Muscle of back (tissue), 11 donors: ENCODE measurements around the gene VAMP4. TPM values are rescaled to one million over a fixed set of nuclear protein-coding genes. Genes with fewer than 3 reads are reported as not detected.

Experiments
- DNase-seq, 3 donors: peaks; one replicate each; pipeline versions ENCODE4 v3.0.0 to v3.0.0-alpha.2; 2013
- polyA plus RNA-seq, 10 donors: library from polyadenylated mRNA; unstranded; fragments of 120-200 nt; gene quantifications; one replicate each; pipeline ENCODE4 v1.2.1, GENCODE V29; 2013; ENCODE audit not compliant: insufficient read length in 10 of 10

VAMP4 gene
- polyA plus RNA-seq, 10 donors, result 7.9 to 14.3 (median 11.1) TPM

DNA sequence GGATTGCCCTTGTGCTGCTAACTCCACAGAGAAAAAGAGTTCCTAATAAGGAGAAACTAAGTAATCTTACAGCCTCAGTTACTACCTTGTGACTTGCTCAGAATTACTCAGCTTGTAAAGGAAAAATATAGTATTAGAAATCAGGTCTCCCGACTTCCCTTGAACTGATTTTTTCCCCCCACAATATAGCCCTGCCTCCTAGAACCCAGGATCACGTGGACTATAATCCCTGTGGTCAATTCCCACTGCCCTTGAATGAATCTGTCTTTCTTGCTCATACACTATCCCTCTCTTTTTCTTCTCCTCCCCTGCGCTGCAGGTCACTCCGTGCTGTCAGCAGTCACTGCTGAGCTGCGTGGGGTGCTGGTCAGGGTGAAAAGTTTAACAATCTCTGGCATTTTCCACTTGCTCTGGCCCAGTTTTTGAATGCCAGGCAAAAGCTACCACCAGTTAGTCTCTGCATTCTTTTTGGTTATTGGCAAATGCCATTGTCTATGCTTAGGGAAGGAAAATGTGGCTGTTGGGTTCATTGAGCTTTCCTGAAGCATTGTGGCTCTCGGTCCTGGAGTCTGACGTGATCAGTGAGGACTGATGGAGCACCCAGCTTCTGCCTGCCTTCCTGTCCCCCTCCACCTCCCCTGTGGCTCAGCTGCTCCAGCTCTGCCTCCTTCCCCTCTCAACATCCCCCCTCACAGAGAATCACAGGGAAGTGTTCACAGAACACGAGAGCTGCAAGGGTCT is 87.5 kb downstream of the VAMP4 start:
- peak; percentile 37 to 72 (median 42) for DNase-seq

DNA sequence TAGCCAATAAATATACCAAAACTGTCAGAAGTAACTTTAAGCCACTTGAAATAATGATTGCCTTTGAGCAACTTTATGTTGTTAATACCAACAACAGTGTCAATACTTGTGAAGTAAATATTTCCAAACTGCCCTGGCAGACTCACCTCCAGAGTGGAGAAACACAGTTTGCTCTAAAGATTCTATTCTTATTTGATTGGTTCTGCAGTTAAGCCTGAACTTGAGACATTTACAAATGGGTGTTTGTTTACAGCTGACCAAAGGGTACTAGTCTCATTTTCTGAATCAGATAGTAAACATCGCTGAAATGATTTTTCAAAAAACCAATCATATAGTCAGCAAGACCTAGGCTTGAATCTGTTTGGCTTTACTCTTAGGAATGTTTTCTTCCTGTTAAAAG is 88.1 kb downstream of the VAMP4 start:
- DNase-seq, result no peak

DNA sequence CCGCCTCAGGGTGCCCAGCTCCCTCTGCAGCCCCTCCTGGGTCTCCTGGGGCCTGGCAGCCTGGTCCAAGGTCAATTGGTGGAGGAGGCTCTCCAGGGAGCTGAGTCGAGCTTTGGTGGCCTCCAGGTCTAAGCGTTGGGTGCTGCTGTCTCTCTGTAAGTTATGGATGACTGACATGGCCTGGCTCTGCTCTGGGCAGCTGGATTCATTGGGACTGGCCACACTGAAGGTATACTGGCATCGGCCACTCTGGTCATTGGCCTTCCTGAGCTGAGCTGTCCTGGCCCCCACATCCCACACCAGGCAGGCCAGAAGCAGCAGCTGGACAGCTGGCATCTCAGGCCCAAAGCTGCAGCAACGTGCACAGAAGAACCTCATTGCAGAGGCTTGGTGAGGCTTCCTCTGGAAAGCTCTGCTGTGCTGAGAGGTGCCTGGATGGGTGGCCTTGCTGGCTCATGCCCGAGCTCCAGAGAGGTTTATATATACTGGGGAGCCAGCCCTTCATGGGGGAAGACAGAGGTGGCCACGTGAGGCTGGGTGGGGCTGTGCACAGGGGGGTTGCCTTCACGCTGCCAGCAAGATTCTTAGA is 89.5 kb downstream of the VAMP4 start, which contains the start of gene MYOC:
MYOC (minus strand) TSS at position 455 of the 589 bp plus-strand sequence; CDS start at position 378, 77 bp downstream.
- no peak for DNase-seq

Other genes starting within 250 kb of the VAMP4 start
- gene MYOCOS, start 119.8 kb downstream of the VAMP4 start, polyA plus RNA-seq, result under 1 TPM in 5 of 10 donors, not detected in 5; 0.08 to 0.23 (median 0.17) TPM
- gene MYOC, start 89.4 kb downstream of the VAMP4 start, polyA plus RNA-seq, result 1 to 10 TPM; 1.7 to 8.6 (median 4.3) TPM
- 10 to 100 TPM; 19.3 to 29.1 (median 20.7) TPM for gene METTL13, start 39.6 kb upstream of the VAMP4 start, polyA plus RNA-seq
- gene DNM3, start 99.4 kb upstream of the VAMP4 start, polyA plus RNA-seq, result 1 to 10 TPM; 2.8 to 7.2 (median 4.7) TPM